NB4 (cell line): Measurements from ENCODE around the gene C21orf58.
"Not testable (repeated sequence)": the region's sequence is repeated elsewhere in the genome, so short reads cannot be mapped to it uniquely, and the experiment has no call there.

ENCODE experiments used
- CTCF ChIP-seq: IDR thresholded peaks from one replicate; pipeline ENCODE4 v1.5.1; 2012; ENCODE audit warnings: low read depth, low read length
- POLR2A ChIP-seq: IDR thresholded peaks from 2 replicates; pipeline ENCODE4 v1.6.1; 2011; ENCODE audit warnings: mild to moderate bottlenecking; ENCODE audit not compliant: insufficient read length; ENCODE audit errors: extremely low read depth

GRCh38 chr21:46372947-46373346 is 49.3 kb upstream of the C21orf58 start:
- TF ChIP-seq POLR2A, CTCF: not testable (repeated sequence)
